ENCODE measurements around the gene PHF23.

The PHF23 gene

GRCh38 chr17:7196651-7197401, 42.4 kb downstream of the PHF23 start:
- no peak for DNase-seq

- DNase-seq: no peak
Measured at GRCh38 chr17:7195971-7196370, 43.3 kb downstream of the PHF23 start.

GRCh38 chr17:7192271-7192937, 46.9 kb downstream of the PHF23 start:
- DNase-seq: peak; percentile 46 to 70

- peak in 1 of 2 experiments; percentile 42 for DNase-seq
Measured at GRCh38 chr17:7191571-7192270, 47.5 kb downstream of the PHF23 start.

- DNase-seq: no peak
Measured at GRCh38 chr17:7191069-7191468, 48.2 kb downstream of the PHF23 start.

GRCh38 chr17:7190276-7190917, 48.9 kb downstream of the PHF23 start:
- no peak for DNase-seq

GRCh38 chr17:7186241-7186640, 53.0 kb downstream of the PHF23 start:
- DNase-seq: no peak
